ENCODE results near the gene KCNK5.

DNA sequence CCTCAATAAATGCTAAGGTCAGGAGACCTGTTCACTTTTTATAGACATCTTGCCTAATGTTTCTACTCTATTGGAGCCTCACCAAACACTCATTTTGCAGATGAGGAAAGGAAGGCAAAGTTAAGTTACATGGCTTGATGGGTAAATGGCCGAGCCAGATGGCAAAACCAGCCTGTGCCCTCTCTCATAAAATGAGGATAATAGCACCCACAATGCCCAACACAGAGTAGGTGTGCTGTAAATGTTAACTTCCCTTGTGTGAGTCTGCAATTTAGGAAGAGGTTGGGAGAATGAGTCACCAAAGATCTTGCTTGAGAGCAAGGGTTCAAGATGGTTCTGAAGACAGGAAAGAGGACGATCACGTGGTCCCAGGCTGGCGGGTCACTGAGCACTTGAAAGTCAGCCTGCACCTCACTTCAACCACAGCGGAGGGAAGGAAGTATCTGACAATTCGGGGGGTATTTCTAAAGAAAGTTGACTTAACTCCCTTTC is 3.3 kb downstream of the KCNK5 start:
- TF ChIP-seq, protein P1, sequence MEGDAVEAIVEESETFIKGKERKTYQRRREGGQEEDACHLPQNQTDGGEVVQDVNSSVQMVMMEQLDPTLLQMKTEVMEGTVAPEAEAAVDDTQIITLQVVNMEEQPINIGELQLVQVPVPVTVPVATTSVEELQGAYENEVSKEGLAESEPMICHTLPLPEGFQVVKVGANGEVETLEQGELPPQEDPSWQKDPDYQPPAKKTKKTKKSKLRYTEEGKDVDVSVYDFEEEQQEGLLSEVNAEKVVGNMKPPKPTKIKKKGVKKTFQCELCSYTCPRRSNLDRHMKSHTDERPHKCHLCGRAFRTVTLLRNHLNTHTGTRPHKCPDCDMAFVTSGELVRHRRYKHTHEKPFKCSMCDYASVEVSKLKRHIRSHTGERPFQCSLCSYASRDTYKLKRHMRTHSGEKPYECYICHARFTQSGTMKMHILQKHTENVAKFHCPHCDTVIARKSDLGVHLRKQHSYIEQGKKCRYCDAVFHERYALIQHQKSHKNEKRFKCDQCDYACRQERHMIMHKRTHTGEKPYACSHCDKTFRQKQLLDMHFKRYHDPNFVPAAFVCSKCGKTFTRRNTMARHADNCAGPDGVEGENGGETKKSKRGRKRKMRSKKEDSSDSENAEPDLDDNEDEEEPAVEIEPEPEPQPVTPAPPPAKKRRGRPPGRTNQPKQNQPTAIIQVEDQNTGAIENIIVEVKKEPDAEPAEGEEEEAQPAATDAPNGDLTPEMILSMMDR (IDR thresholded peaks at IDR 0.05), result no peak
- TF ChIP-seq POLR2A (IDR thresholded peaks at IDR 0.05), result no peak
